ENCODE measurements around the gene NUDT2.
"Not testable (repeated sequence)": the region's sequence is repeated elsewhere in the genome, so short reads cannot be mapped to it uniquely, and the experiment has no call there.

NUDT2 gene

GRCh38 chr9:34328987-34329832, at the start of gene NUDT2, which contains the start of gene KIF24:
Gene NUDT2, plus strand, starts transcription at chr9:34329569. Its CDS starts 9,471 bp downstream, at chr9:34339040.
Gene KIF24, minus strand, starts transcription at chr9:34329268. Its CDS starts 17,922 bp downstream, at chr9:34311346.
- DNase-seq: peak; percentile 77 to 99

GRCh38 chr9:34282096-34282495, 47.3 kb upstream of the NUDT2 start:
- DNase-seq: no peak

GRCh38 chr9:34289159-34289558, 40.2 kb upstream of the NUDT2 start:
- no peak for DNase-seq

DNA sequence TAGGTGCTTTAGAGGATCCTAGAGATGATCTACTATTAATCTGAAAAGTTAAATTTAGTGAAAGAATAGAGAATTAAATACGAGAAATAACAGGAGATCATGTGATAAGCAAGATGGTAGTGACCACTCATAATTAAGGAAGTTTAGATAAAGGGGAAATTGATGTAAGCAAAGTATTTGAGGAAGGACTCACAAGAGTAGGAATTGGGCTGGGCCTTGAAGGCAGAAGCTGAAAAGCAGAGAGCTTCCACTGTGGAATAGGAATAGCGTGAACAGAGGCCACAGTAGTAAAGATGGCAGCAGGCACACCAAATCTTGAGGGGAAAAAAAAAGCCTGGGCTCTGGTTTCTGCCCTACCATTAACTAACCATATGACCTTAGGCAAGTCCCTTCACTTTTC, 38.3 kb upstream of the NUDT2 start:
- DNase-seq: no peak

DNA sequence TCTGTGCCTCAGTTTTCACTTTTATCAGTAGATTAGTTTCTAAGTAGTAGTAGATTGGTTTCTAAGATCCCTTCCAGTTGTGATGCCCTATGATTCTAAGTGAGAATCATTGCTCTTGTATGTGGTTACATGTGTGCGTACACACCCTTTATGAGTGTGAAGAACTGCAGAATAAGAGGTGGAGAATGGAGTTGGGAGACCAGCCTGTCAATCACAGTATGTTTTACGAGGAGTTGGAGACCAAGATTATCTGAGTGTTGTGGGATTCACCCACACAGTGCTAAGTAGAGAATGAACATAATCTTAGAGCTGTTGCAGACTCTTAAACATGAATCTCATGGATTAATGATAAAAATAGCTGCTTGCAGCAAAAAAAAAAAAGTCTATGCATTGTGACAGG, 37.9 kb upstream of the NUDT2 start:
- no peak for DNase-seq

- no peak for DNase-seq
Measured at GRCh38 chr9:34292552-34292951, 36.8 kb upstream of the NUDT2 start.

DNA sequence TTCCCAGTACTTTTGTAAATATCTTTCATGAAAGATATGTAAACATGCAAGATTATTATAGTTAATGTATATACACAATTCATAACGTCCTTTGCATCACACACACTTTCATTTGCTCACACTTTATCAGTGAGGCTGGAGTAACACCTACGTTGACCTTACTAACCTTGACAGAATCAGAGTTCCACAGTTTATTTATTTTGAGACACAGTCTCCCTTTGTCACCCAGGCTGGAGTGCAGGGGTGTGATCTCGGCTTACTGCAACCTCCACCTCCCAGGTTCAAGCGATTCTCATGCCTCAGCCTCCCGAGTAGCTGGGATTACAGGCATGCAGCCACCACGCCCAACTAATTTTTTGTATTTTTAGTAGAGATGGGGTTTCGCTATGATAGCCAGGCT, 28.3 kb upstream of the NUDT2 start:
- DNase-seq: not testable (repeated sequence)

DNA sequence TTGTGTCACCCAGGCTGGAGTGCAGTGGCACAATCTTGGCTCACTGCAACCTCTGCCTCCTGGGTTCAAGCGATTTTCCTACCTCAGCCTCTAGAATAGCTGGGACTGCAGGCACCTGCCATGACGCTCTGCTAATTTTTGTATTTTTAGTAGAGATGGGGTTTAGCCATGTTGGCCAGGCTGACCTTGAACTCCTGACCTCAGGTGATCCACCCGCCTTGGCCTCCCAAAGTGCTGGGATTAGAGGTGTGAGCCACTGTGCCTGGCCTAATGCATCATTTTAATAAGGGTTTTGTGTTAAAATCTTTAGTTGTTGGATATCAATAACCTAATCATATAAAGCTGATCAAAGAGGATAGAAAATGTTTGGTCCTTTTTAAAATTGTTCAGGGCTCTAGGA, 21.1 kb upstream of the NUDT2 start:
- DNase-seq: not testable (repeated sequence)

DNA sequence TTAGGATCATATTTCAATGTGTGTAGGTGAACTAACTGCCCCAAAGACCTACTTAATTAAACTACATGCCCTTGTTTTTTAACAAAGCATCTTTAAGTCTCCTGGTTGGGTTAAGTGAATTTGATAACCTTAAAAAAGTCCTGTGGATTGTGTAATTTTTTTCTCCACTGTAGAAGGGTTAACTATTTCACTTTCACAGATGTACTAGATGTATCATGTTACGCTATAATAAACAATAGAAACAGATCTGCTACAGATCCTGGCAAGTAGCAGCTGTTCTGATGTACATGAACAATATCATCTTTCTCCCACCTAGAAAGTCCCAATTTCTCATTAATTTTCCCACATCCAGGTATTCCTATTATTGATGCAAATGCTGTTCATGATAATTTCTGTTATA, 19.2 kb upstream of the NUDT2 start:
- no peak for DNase-seq

- no peak for DNase-seq
Measured at GRCh38 chr9:34311499-34312185, 17.7 kb upstream of the NUDT2 start.

DNA sequence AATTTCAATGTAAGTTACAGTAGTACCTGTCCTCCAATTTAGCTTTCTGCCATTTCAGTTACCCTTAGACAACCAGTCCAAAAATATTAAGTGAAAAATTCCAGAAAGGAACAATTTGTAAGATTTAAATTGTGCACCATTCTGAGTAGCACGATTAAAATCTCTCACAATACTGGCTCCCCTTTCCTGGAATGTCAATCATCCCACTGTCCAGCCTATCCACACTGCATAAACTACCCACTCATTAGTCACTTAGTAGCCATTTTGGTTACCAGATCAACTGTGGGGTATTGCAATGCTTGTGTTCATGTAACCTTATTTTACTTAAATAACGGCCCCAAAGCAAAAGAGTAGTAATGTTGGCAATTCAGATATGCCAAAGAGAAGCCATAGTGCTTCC, 11.9 kb upstream of the NUDT2 start:
- no peak for DNase-seq

GRCh38 chr9:34318163-34318790, 11.1 kb upstream of the NUDT2 start:
- DNase-seq: no peak

DNA sequence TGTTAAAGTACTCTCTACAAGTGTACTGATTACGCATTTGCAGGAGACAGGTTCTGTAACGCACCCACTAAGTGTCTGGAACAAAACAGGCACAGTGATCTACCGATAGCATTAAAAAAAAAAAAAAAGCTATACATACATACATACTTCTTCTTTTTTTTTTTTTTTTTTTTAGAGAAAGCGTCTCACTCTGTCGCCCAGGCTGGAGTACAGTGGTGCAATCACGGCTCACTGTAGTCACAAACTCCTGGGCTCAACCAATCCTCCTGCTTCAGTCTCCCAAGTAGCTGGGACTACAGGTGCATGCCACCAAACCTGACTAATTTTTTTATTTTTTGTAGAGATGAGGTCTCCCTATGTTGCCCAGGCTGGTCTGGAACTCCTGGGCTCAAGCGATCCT, 7.9 kb upstream of the NUDT2 start:
- no peak for DNase-seq

DNA sequence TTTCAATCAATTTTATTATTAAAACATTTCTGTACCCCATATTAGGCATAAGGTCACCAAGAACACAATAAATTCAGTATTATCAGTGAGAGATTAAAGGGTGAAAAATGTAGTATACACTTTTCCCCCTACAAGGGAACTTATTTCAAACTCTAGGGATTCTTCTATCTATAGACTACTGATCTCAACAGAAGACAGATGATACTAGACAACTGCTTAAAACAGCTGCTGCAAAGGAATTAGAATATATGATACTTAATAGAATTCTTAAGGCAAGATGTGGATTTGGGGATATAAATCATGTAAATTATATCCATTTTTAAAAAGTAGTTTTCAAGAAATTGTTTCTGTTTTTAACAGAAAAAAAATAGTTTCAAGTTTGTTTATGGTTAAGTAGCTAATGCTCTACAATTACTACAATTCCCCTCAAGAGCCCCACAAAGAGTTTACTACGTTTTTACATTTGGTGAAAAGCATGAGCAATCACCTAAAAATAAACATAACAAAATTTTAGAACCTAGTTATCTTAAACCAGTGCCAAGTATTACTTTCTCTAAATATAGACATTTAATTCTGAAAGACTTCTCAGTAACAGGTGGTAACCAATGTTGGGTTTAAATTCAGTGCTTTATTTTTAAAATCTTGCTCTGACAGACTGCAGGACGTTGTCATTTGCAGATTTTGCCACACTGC, 6.3 kb upstream of the NUDT2 start:
- no peak for DNase-seq

- no peak for DNase-seq
Measured at GRCh38 chr9:34326690-34327089, 2.7 kb upstream of the NUDT2 start.

GRCh38 chr9:34328500-34328986, 826 bp upstream of the NUDT2 start:
- DNase-seq: peak in 1 of 2 donors; percentile 39

DNA sequence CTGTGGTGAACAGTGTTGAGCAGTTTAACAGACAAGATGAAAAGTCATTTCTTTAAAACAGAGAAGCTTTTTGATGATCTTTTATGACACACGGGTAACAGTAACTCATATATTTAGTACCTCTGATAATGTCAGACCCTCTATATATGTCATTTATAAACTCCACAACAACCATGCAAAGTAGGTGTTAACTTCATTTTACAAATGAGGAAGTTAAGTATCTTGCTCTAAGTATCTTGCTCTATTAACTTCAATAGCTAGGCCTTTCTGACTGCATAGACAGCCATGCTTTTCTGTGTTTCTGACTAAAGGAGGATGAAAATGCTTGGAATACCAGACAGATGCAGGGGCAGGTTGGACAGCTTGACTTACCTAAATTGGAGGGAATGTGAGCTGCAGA, 1.8 kb downstream of the NUDT2 start:
- no peak for DNase-seq

DNA sequence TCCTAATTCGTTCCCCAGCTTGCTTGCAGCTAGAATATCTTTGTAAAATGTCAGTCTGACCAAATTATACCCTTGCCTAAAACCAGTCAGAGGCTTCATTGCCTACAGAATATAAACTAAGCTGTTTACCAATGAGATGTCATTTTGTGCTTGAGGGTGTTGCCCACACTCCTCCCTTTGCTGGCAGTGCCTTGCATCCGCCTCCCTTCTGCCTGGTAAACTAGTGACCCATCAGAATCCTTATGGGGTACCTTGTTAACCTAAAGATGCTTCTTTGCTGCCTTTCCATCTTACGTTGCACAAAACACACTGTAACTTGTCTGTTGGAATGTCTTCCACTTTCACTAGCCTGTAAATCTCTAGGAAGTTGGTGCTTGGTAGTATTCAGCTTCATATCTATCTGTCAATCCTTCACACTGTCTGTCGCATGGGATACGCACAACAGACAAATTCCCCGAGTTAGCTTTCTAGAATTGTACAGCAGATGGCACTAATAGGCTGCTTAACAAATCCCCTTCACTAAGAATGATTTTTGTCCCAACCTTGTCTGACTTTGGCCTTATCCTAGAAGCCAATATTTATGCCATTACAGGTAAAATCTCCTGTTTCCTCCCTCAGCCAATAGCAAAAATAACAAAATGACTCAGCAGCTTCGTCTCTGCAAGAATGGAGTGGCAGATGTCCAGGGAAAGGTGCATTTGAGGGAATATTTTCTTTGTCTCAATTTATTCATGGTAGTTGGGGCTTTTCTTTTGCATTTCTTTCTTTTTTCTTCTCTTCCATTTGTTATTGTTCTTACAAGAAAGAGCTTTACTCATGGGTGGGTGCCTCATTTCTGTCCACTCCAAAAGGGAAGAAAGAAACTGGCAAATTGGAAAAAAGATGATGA, 3.0 kb downstream of the NUDT2 start:
- DNase-seq: no peak

DNA sequence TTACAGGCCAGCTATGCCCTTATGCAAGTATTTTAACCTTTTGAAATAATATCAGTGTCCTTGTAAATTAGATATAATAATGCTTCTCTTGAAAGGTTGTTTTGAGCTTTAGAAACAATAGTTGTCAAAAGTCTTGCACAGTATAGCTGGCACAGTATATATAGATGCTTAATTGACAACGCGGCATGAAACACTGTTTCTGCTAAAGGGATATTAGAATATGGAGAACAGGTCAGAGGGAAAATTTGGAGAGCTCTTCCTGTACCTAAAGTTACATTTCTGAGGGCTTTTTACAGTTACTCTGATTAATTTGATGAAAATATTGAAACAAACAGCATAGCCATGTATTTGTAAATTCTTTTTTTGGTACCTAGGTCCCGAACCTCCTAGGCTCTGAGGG, 4.5 kb downstream of the NUDT2 start:
- DNase-seq: no peak

DNA sequence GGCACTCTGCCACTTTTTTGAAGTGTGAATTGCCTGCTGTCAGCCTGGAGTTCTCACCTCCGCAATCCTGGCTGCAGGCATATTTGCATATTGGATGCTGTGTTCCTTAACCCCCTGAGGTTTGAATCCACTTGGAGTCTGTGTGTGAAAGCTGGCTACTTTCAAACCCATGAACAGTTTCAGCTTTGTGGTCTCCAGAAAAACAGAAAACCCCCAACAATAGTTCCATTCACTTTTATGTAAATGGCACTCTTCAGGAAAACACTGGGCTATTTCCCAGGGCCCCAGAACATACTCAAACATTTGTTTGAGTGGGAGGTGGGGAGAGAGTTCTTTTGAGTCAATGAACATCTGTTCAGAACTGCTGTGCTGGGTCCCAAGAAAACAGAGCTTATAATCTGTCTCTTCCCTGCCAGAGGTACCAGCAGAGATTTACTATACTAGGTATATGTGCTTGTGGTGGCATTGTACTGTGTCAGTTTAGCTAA, 5.0 kb downstream of the NUDT2 start:
- no peak for DNase-seq

- DNase-seq: no peak
Measured at GRCh38 chr9:34334916-34335315, 5.5 kb downstream of the NUDT2 start.

DNA sequence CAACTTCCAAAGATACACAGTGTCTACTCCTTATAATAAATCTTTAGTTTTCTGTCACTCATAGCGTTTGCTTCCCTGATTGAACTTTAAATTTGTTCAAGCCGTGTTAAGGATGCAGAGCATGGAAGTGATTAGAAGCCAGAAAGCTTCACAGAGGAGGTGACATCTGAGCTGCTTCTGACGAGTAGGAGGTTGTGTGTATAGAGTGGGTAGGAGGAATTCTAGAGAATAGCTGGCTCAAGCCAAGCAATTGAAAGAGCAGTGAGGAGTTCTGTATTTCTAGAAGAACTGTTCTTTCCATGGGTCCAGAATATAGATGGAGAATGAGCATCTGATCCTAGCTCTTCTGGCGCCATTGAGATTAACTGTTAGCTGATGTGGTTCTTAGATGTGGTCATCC, 6.0 kb downstream of the NUDT2 start:
- DNase-seq: no peak

All from bone marrow (tissue), 2 donors.